ENCODE data around the gene MERTK. TPM values are rescaled to one million over a fixed set of nuclear protein-coding genes. Genes with fewer than 3 reads are reported as not detected.
"Not testable (repeated sequence)": the region's sequence is repeated elsewhere in the genome, so short reads cannot be mapped to it uniquely, and the experiment has no call there.

The MERTK gene
- 0.10 TPM in 1 of 2 replicates, not detected in the other for total RNA-seq (2014; rRNA removed; shearing (Covaris generic))

DNA sequence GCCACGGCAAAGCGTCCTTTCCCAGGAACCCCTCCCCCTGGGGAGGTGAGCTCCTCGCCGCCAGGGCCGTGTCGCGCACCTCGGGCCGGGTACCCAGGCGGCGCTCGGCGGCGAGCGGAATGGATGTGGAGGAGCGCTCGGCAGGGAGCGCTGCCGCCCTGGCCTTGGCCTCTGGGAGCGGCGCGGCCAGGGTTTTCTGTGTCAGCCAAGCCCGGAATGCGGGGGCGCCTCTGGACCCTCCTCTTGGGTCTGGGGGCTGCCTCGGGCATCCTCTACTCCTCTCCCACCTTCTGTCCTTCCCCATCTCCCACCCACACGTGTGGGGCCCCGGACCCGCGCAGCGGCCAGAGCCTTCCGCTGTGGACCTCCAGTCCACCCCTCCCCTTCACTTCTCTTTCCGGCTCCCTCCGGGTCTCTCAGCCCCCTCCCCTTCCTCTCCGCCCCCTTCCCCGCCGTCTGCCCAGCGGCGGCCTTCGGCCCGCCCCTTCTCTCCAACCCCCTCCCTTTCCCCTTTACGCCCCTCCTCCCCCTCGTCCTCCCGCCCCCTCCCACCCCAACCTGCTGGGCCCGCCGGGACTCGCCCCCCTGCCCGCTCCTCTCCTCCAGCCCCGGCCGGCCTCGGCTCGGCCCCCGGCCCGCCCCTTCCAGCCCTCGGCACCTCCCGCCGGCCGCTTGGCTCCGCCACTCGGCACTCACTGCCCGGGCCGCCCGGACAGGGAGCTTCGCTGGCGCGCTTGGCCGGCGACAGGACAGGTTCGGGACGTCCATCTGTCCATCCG lies at the start of gene MERTK:
TSS of gene MERTK (plus strand) at position 684 of the 779 bp plus-strand sequence. CDS start 129 bp downstream, outside the sequence.
- peak; percentile 45 for DNase-seq (ENCODE audit: low read depth)

DNA sequence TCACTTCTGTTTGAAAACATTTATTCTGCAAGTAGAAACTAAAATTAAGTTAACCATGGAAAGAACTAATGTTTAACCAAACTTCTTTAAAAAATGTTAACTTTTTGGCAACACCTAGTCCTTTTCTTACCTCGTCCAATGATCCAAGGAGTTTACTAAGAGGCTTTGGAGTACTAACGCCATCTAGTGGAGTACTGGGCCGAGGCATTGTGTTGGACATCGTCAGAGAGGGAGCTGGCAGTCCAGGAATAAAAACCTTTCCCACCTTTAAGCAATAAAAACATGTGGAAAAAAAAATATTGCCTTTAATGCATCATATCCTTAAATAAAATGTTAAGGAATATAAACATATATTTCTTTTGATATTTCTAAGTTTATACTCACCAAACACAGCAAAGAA lies 47.8 kb upstream of the MERTK start:
- peak; percentile 15 for DNase-seq (ENCODE audit: low read depth)

- not testable (repeated sequence) for DNase-seq (ENCODE audit: low read depth)
Measured at GRCh38 chr2:111852544-111852943, 45.9 kb upstream of the MERTK start.

GRCh38 chr2:111860005-111860404 lies 38.4 kb upstream of the MERTK start:
- not testable (repeated sequence) for DNase-seq (ENCODE audit: low read depth)

- not testable (repeated sequence) for DNase-seq (ENCODE audit: low read depth)
Measured at GRCh38 chr2:111865124-111865523, 33.3 kb upstream of the MERTK start.

DNA sequence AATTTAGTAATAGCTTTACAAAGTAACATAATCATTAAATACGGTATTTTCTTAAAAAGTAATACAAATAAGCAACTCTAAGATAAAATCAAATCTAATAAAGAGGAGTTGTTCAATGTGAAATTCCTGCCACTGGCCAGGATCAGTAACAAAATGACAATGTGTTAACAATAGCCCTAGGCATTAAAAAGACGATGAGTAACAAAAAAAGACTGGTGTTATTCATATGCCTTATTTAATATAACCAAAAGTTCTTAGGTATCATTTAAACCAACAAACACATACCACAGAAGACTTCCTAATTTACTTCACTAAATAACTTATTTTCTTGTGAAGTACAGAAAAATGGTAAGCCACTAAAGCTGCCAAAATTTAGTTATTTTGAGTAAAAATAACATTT lies 25.6 kb upstream of the MERTK start:
- not testable (repeated sequence) for DNase-seq (ENCODE audit: low read depth)

DNA sequence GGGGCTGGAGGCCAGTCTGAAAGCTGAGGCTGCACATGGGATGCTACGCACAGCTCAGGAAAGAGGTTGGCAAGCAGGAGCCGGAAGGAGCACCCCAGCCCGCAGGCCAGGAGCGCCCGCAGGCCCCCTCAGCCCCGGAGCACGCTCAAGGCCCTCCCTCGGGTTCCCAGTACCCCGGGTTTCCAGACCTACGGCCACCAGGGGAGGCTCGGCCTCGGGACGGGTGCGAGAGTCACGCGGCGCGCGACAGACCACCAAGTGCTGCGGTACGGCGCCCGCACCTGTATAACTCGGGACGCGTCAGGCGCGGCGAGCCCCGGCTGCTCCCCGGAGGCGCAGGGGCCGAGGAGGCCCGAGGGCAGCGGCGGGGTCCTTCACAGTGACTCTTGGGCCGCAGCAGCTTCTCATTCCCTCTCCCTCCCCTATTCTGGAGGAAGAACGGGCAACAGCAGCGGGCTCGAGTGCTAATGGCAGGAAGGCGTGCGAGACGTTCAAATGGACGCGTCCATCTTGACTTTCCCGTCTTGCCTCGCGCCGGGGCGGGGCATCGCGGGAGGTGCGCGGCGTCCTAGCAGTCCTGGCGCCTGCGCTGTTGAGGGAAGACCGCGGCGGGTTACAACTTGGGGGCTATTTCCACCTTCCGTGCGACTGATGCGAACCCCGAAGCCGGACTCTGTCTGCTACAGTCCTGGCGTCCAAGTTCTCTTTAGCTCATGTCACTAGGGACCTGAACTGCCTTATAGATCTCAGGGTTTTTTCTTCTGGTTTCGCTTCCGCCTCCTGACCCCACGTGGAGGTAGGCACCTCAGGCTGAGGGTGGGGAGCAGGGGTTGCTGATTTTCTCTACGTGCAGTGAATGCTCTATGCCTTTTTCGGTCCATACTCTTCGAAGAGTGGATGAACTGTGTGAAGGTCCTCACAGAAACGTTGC lies 14.5 kb upstream of the MERTK start, which contains the start of gene ANAPC1:
TSS of gene ANAPC1 (minus strand) at position 533 of the 931 bp plus-strand sequence. CDS start 3,368 bp downstream, outside the sequence.
- DNase-seq (ENCODE audit: low read depth) = peak; percentile 81

- no peak for DNase-seq (ENCODE audit: low read depth)
Measured at GRCh38 chr2:111884592-111884964, 13.8 kb upstream of the MERTK start.

- no peak for DNase-seq (ENCODE audit: low read depth)
Measured at GRCh38 chr2:111896024-111896423, 2.4 kb upstream of the MERTK start.

GRCh38 chr2:111896576-111896975 lies 1.8 kb upstream of the MERTK start:
- DNase-seq (ENCODE audit: low read depth) = no peak

DNA sequence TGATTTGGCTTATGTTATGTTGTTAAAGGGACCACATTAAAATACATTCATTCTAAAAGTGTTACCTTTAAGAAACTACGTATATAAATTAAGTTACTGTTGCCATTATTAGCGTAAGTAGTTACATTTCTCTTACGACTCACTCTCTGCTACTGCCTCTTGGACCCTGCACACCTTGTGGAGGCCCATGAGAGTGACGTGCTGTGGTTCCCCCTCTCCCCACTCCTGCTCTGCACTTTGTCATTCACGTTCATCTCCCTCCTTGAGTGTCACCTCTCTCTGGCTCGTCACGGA lies 830 bp upstream of the MERTK start:
- DNase-seq (ENCODE audit: low read depth) = no peak

DNA sequence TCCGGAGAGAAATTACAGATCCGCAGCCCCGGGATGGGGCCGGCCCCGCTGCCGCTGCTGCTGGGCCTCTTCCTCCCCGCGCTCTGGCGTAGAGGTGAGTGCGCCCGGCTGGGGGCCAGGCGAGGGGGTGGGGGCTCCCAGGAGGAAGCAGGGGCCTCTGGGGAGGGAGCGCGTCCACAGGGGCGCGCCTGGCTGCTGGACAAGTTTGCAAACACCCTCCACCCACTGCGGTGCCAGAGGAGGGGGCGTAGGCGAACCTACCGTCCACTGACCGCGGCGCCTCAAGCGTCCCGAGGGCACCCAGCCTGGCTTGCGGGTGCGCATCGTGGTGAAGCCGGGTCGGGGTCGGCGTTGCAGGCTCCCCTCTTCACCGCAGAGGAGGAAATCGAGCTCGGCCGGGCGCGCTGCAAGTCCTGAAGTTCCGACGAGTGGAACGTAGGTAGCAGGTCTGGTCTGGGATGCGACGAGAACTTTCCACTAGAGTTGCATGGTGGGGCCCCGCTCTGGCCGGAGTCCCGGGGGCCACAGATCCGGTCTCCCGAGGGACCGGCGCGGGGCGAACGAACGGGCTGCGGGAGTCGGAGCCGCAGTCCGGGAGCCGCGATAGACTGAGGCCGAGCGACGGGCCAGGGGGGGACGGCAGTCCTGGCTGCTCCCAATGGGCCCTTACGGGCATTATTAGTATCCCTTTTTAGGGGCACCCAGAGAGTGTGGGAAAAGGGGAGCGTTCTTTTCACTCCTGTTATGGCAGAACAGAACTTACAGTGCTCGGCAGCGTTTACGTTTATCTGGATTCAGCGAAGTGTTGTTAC lies 502 bp downstream of the MERTK start:
- no peak for DNase-seq (ENCODE audit: low read depth)

DNA sequence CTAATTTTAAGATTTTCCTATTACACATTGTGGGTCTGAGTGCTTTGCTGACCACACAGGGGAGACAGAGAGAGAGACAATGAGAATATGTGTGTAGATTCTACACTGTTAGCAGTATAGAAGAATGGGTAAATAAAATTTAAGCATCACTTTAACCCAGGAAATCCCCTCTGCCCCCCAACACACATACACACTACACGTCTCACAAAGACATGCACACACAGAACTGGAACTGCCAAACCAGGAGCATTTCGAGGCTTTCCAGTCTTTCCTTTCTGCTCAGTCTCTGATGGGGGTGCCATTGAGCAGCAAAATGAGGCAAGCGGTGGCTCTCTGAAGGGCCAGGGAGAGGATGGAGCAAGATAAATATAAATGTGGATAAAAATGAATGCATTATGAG lies 2.5 kb downstream of the MERTK start:
- DNase-seq (ENCODE audit: low read depth) = peak; percentile 35

- no peak for DNase-seq (ENCODE audit: low read depth)
Measured at GRCh38 chr2:111903516-111903915, 5.1 kb downstream of the MERTK start.

- DNase-seq (ENCODE audit: low read depth) = no peak
Measured at GRCh38 chr2:111903930-111904439, 5.6 kb downstream of the MERTK start.

DNA sequence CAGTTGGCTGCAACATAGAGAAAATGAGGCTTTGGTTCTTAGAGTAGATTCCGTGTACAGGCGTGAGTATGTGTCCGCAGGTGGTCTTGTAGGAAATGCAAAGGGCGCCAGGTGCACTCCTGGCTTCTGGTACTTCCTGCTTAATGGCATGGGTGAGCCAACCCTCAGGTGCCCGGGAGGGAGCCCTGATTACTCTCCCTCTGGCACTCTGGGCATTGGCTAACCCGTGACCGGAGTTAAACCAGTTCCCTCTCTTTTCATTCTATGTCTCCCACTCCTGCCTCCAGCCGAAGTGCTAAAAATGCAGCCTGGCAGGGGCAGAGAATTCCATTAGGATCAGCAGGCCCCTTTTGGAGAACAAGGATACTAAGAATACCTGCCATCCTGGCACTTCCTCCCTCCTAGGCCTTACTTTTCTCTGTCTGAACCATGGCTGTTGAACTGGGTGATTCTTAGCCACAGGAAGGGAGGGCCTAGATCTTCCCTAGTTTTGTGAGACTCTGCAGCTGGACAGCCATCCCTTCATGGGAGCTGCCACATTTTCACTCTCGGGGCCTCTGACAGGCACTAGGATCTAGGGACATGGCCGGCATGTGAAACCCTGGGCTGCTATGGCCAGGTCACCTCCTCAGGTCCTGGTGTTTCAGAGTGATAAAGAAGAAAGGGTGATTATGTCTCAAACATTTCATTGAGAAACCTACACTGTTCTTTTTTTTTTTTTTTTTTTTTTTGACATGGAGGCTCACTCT lies 6.5 kb downstream of the MERTK start:
- no peak for DNase-seq (ENCODE audit: low read depth)

GRCh38 chr2:111905475-111905869 lies 7.1 kb downstream of the MERTK start:
- DNase-seq (ENCODE audit: low read depth) = not testable (repeated sequence)

DNA sequence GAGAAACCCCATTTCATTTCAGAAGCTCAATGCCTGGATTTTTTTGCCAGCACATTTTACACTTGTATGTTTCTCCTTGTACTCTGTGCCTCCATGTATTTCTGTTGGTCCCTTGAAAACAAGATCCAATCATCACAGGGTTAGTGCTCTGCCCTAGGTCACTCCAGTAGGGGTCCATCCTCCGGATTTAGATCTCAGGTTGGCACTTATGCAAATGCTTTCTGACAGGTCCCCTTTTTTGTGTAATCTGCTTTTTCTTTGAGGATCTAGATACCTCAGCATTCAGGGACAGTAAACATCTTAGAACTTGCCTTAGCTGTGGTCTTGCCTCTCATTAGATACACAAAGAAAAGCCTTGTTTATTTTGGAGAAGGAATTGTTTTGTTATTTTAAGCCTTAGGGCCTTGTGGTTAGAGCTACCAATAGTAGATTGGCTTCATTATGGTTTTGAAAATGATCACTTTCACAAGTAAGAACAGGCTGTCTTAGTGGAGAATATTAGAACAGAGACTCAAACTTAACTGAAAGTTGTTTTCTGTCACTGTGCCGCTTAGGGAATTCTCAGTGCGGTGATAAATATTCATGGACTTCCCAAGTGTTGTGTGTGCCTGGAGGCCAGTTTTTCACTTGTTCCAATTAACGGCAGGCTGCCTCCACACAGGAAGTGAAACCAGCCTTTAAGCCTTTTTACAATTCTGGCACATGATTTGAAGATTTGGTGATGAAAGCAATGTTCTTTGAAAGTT lies 7.8 kb downstream of the MERTK start:
- peak; percentile 37 for DNase-seq (ENCODE audit: low read depth)

GRCh38 chr2:111908578-111908977 lies 10.2 kb downstream of the MERTK start:
- no peak for DNase-seq (ENCODE audit: low read depth)

DNA sequence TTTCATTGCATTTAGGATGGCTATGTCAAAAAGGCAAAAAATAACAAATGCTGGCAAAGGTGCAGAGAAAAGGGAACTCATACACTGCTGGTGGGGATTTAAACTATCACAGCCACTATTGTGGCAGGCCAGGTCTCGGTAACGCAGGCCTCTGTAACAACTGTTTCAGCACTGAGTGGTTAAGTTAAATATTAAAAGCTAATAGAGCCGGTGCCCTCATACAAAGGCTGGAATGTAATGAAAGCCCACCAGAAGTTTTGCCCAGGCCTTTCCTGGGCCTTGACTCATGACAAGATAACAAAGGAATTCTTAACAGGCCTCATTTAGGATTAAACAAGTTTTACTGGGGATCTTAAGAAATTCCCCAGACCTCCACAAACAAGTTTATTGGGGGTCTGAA lies 10.7 kb downstream of the MERTK start:
- no peak for DNase-seq (ENCODE audit: low read depth)

Measured in RPMI7951 (cell line).